ENCODE results near the gene BRD7. TPM values are rescaled to one million over a fixed set of nuclear protein-coding genes. Genes with fewer than 3 reads are reported as not detected.

Gene BRD7
- total RNA-seq, 1 experiment from 2014 or later, result 74.5 TPM

- Histone ChIP-seq H3K36me3 (peaks cover 59% of the 10 kb centered on the region), H3K27ac (no peak overlapping the region), H3K4me1 (replicated peaks) (no peaks in the 10 kb centered on the region), H3K27me3 (replicated peaks) (no peaks in the 10 kb centered on the region), H3K9me3 (replicated peaks) (no peaks in the 10 kb centered on the region), H3K4me3 (no peak overlapping the region)
- no peak for DNase-seq (ENCODE audit: low read depth in 1 of 2, low spot score in 2 of 2)
Measured at GRCh38 chr16:50286681-50287080, 82.1 kb downstream of the BRD7 start.

DNA sequence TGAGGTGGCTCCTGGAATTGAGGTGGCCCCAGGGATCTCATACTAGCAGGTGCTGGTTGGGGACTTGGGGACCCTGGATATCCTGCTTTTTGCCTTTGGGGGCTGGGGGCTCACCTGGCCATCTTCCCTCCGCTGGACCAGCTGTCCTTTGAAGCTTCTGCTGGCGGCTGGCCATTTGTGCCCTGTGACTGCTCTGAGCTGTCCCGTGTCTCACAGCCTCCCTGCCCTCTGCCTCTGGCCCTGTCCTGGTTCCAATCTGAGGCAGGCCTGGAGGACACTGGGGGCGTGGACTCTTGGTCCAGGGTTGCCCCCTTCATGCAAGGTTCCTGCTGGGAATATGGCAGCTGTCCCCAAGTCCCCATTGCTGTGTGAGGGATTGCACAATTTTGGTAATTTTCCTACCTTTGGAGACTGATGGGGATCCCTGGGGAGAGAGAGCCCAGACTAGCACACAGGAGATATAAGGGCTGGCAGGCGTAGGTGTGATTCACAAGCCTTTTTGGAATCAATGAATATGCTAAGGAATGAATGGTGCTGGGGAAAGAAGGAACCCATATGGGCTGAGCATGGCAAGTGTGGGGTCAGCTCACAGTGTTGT is 83.3 kb downstream of the BRD7 start:
- DNase-seq (ENCODE audit: low read depth in 1 of 2, low spot score in 2 of 2), result no peak
- Histone ChIP-seq H3K27ac (no peak overlapping the region), H3K27me3 (replicated peaks) (no peaks in the 10 kb centered on the region), H3K4me1 (replicated peaks) (no peaks in the 10 kb centered on the region), H3K36me3 (peaks cover 60% of the 10 kb centered on the region), H3K9me3 (replicated peaks) (no peaks in the 10 kb centered on the region), H3K4me3 (no peak overlapping the region)

DNA sequence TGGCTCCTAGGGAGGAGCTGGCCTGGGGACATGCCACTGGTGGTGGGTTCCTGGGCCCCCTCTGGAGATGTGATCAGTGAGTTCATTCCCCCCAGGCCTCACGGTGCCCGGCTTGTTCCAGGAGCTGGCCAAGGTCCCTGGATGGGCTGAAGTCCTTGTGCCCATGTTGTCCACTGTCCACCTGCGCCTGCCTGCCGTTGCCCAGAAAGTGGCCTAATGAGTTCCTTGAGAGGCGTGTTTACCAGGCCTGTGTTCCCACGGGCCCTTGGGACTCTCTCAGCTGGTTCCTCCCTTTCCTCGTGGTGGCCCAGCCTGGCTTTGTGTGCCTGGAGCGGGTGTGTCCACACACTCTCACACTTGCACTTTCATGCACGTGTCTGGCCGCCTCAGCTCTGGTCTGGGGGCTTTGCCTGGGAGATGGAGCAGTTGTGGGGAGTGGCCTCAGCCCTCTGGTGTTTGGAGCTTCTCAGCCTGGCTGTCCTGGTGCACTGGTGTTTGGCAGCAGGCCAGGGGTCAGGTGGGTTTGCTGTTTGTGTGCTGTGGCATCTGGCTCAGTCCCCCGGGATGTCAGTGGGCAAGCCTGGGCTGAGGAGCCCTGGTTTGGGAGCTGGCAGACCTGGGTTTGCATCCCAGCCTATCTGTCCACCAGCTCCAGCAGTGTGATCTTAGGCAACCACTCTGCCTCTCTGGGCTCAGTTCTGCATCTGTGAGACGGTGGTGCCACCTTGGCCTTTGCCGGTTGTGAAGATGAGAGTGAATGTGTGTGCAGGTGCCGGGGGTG is 84.5 kb downstream of the BRD7 start:
- H3K27me3 ChIP-seq (replicated peaks), result no peaks in the 10 kb centered on the region
- no peak overlapping the region for H3K27ac ChIP-seq
- no peaks in the 10 kb centered on the region for H3K4me1 ChIP-seq (replicated peaks)
- no peak overlapping the region for H3K4me3 ChIP-seq
- peaks cover 3% of the 10 kb centered on the region; the same call in 1 of the 2 replicates for H3K9me3 ChIP-seq (replicated peaks)
- peaks cover 55% of the 10 kb centered on the region for H3K36me3 ChIP-seq
- DNase-seq (ENCODE audit: low read depth in 1 of 2, low spot score in 2 of 2), result no peak

GRCh38 chr16:50282955-50283631 is 85.7 kb downstream of the BRD7 start:
- no peaks in the 10 kb centered on the region for H3K4me1 ChIP-seq (replicated peaks)
- DNase-seq (ENCODE audit: low read depth in 1 of 2, low spot score in 2 of 2), result no peak
- H3K4me3 ChIP-seq, result no peak overlapping the region
- peaks cover 48% of the 10 kb centered on the region for H3K36me3 ChIP-seq
- H3K9me3 ChIP-seq (replicated peaks), result peaks cover 3% of the 10 kb centered on the region; the same call in 1 of the 2 replicates
- H3K27ac ChIP-seq, result no peak overlapping the region
- no peaks in the 10 kb centered on the region for H3K27me3 ChIP-seq (replicated peaks)

- no peaks in the 10 kb centered on the region for H3K27me3 ChIP-seq (replicated peaks)
- H3K9me3 ChIP-seq (replicated peaks), result peaks cover 3% of the 10 kb centered on the region; the same call in 1 of the 2 replicates
- peaks cover 42% of the 10 kb centered on the region for H3K36me3 ChIP-seq
- no peak for DNase-seq (ENCODE audit: low read depth in 1 of 2, low spot score in 2 of 2)
- no peak overlapping the region for H3K27ac ChIP-seq
- H3K4me3 ChIP-seq, result no peak overlapping the region
- H3K4me1 ChIP-seq (replicated peaks), result no peaks in the 10 kb centered on the region
Measured at GRCh38 chr16:50282010-50282538, 86.7 kb downstream of the BRD7 start.

DNA sequence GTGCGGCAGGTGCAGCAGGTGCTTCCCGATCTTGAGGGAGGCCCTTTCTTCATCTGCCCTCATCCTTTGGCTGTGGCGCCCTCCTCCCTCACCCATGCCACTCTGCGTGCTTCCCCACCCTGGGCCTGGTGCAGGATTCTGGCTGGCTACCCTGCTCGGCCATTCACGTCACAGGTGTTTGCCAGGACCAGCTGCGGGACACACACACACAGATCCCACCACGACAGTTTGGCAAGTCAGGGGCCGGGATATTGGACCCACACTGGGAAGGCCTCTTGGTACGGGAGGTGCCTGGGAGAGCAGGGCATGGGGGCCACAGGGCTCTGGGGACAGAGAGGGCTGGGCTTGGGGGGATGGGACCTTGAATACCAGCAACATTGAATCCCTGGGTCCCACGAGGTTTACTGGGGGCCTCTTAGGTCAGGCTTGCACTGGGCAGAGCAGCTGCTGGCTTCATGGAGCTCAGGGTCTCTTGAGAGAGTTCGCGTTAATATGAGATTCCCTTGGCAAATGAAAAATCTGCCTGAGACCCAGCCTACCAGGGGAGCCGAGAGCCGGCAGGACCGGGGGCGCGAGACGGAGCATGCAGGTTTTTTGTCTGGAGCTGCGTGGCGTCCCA is 87.3 kb downstream of the BRD7 start:
- Histone ChIP-seq H3K4me3 (no peak overlapping the region), H3K9me3 (replicated peaks) (peaks cover 3% of the 10 kb centered on the region; the same call in 1 of the 2 replicates), H3K36me3 (peaks cover 39% of the 10 kb centered on the region), H3K27ac (no peak overlapping the region), H3K4me1 (replicated peaks) (no peaks in the 10 kb centered on the region), H3K27me3 (replicated peaks) (no peaks in the 10 kb centered on the region)
- DNase-seq (ENCODE audit: low read depth in 1 of 2, low spot score in 2 of 2), result no peak

DNA sequence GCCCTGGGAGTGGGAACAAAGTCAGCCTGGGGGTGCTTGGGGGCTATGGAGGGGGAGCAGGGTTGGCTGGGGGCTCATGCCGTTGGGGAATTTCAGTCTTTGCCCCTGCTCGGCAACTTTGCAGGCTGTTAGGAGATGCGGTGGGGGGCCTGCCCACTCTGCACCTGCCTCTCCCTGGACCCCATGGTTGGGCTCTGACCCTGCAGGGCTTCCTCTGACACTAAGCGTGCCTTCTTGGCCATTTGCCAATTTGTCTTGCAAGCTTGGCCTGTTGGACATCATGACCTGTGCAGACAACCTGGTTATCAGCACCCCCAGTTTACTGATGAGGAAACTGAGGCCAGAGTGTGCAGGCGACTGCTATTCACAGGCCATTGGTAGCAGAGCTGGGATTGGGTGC is 87.9 kb downstream of the BRD7 start:
- DNase-seq (ENCODE audit: low read depth in 1 of 2, low spot score in 2 of 2), result no peak
- Histone ChIP-seq H3K27me3 (replicated peaks) (no peaks in the 10 kb centered on the region), H3K4me1 (replicated peaks) (no peaks in the 10 kb centered on the region), H3K36me3 (peaks cover 43% of the 10 kb centered on the region), H3K27ac (no peak overlapping the region), H3K9me3 (replicated peaks) (peaks cover 3% of the 10 kb centered on the region; the same call in 1 of the 2 replicates), H3K4me3 (no peak overlapping the region)

DNA sequence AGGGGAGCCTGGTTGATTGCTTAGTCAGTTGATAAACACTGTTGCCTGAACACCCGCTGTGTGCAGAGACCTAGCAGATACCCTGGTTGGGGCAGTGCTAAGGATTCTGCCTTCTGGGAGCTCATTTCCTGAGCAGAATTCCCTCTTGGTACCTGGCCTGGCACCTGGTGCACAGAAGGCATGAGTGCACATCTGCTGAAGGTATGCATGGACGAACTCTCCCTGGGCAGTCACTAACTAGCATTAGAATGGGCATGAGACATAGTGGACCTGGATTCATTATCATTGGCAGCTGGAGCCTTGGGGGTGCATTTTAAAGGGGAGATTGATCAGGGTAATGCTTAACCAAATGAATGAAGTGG is 89.3 kb downstream of the BRD7 start:
- no peak overlapping the region for H3K27ac ChIP-seq
- no peaks in the 10 kb centered on the region for H3K4me1 ChIP-seq (replicated peaks)
- no peak for DNase-seq (ENCODE audit: low read depth in 1 of 2, low spot score in 2 of 2)
- no peaks in the 10 kb centered on the region for H3K27me3 ChIP-seq (replicated peaks)
- H3K4me3 ChIP-seq, result no peak overlapping the region
- peaks cover 3% of the 10 kb centered on the region; the same call in 1 of the 2 replicates for H3K9me3 ChIP-seq (replicated peaks)
- peaks cover 47% of the 10 kb centered on the region for H3K36me3 ChIP-seq

- no peak overlapping the region for H3K27ac ChIP-seq
- H3K9me3 ChIP-seq (replicated peaks), result peaks cover 3% of the 10 kb centered on the region; the same call in 1 of the 2 replicates
- no peak for DNase-seq (ENCODE audit: low read depth in 1 of 2, low spot score in 2 of 2)
- H3K4me3 ChIP-seq, result no peak overlapping the region
- H3K36me3 ChIP-seq, result peaks cover 47% of the 10 kb centered on the region
- H3K4me1 ChIP-seq (replicated peaks), result no peaks in the 10 kb centered on the region
- H3K27me3 ChIP-seq (replicated peaks), result no peaks in the 10 kb centered on the region
Measured at GRCh38 chr16:50278251-50278650, 90.5 kb downstream of the BRD7 start.

- no peak overlapping the region for H3K27ac ChIP-seq
- H3K4me3 ChIP-seq, result no peak overlapping the region
- no peaks in the 10 kb centered on the region for H3K27me3 ChIP-seq (replicated peaks)
- H3K36me3 ChIP-seq, result peaks cover 55% of the 10 kb centered on the region
- H3K9me3 ChIP-seq (replicated peaks), result peaks cover 3% of the 10 kb centered on the region; the same call in 1 of the 2 replicates
- H3K4me1 ChIP-seq (replicated peaks), result no peaks in the 10 kb centered on the region
- DNase-seq (ENCODE audit: low read depth in 1 of 2, low spot score in 2 of 2), result no peak
Measured at GRCh38 chr16:50276801-50277555, 91.8 kb downstream of the BRD7 start.

- no peak for DNase-seq (ENCODE audit: low read depth in 1 of 2, low spot score in 2 of 2)
- Histone ChIP-seq H3K4me3 (no peak overlapping the region), H3K36me3 (peaks cover 54% of the 10 kb centered on the region), H3K4me1 (replicated peaks) (no peaks in the 10 kb centered on the region), H3K27me3 (replicated peaks) (no peaks in the 10 kb centered on the region), H3K9me3 (replicated peaks) (peaks cover 3% of the 10 kb centered on the region; the same call in 1 of the 2 replicates), H3K27ac (no peak overlapping the region)
Measured at GRCh38 chr16:50276326-50276640, 92.5 kb downstream of the BRD7 start.

GRCh38 chr16:50275428-50276325 is 93.1 kb downstream of the BRD7 start:
- no peaks in the 10 kb centered on the region for H3K4me1 ChIP-seq (replicated peaks)
- no peak overlapping the region for H3K27ac ChIP-seq
- H3K27me3 ChIP-seq (replicated peaks), result no peaks in the 10 kb centered on the region
- peaks cover 3% of the 10 kb centered on the region; the same call in 1 of the 2 replicates for H3K9me3 ChIP-seq (replicated peaks)
- peaks cover 54% of the 10 kb centered on the region for H3K36me3 ChIP-seq
- H3K4me3 ChIP-seq, result no peak overlapping the region
- no peak for DNase-seq (ENCODE audit: low read depth in 1 of 2, low spot score in 2 of 2)
